ENCODE results near the gene PDIA5. TPM values are rescaled to one million over a fixed set of nuclear protein-coding genes. Genes with fewer than 3 reads are reported as not detected.

PDIA5 gene
- total RNA-seq, 1 experiment from 2014 or later, result 50.8 TPM

- ATAC-seq, result peak; percentile 95
- ChIA-PET CTCF (interaction anchor here (0.7 kb wide), 1 partner anchor 86 kb away, joined by 3 read pairs; no protein-coding TSS in a partner anchor), RAD21 (ENCODE audit: low non-redundant PET in 1 of 2, low total read pairs in 2 of 2, uncharacterized antibody in 2 of 2, unreplicated experiment in 2 of 2) (no interaction called here), POLR2A (no interaction called here)
- Histone ChIP-seq H3K4me2 (ENCODE audit: low read length) (peak overlapping the region; percentile 33; the same call in 1 of the 2 replicates), H3K36me3 (ENCODE audit: control insufficient read depth in 1 of 2, insufficient read depth in 2 of 2, low read length in 2 of 2) (no peaks in the 10 kb centered on the region), H3K79me2 (ENCODE audit: insufficient read depth, low read length) (no peaks in the 10 kb centered on the region), H3K4me3 (replicated peaks in 1 of 2; ENCODE audit: low read depth in 1 of 2, low read length in 2 of 2) (no peak overlapping the region), H4K20me1 (ENCODE audit: insufficient read depth) (no peaks in the 10 kb centered on the region), H3K27me3 (ENCODE audit: insufficient read depth, low read length) (no peaks in the 10 kb centered on the region), H3K9me3 (ENCODE audit: control insufficient read depth in 1 of 2, insufficient read depth in 1 of 2, low read depth in 1 of 2, low read length in 2 of 2) (no peaks in the 10 kb centered on the region), H2AFZ (ENCODE audit: low read depth, low read length, poor library complexity, severe bottlenecking) (no peak overlapping the region), H3K27ac (ENCODE audit: low read depth, low read length) (no peak overlapping the region), H3K9me2 (ENCODE audit: insufficient read depth) (no peaks in the 10 kb centered on the region), H3K9ac (ENCODE audit: low read length) (no peak overlapping the region), H3K4me1 (ENCODE audit: control insufficient read depth in 1 of 2, insufficient read depth in 2 of 2, low read length in 2 of 2) (no peaks in the 10 kb centered on the region)
- TF ChIP-seq RAD21 (IDR thresholded peaks at IDR 0.05; ENCODE audit: low read depth), result peak; percentile 37; the same call in 1 of the 2 replicates
- TF ChIP-seq CTCF (IDR thresholded peaks at IDR 0.05 in 2 of 3, conservative IDR thresholded peaks at IDR 0.05 in 1 of 3; ENCODE audit: borderline replicate concordance in 1 of 3, insufficient read depth in 1 of 3, low read depth in 2 of 3, low read length in 2 of 3), result peak; percentile 17 to 66 (median 55); a peak in 5 of 6 replicates
- no peak for TF ChIP-seq TCF7L2 (IDR thresholded peaks at IDR 0.05; ENCODE audit: borderline replicate concordance, extremely low read depth, insufficient read depth, insufficient read length)
- DNase-seq (ENCODE audit: low read depth, low spot score), result peak; percentile 22
- no TSS peak for BruUV-seq (replicated peaks)
- intact Hi-C loops (cut with micrococcal nuclease), result no loop called here
These were observed 127.7 kb downstream of the PDIA5 start for GRCh38 chr3:123194552-123194951.

GRCh38 chr3:123198372-123198771 is 131.5 kb downstream of the PDIA5 start:
- RAD21 ChIA-PET (ENCODE audit: low non-redundant PET in 1 of 2, low total read pairs in 2 of 2, uncharacterized antibody in 2 of 2, unreplicated experiment in 2 of 2), result no interaction called here
- H3K9ac ChIP-seq (ENCODE audit: low read length), result no peak overlapping the region
- no peak overlapping the region for H3K27ac ChIP-seq (ENCODE audit: low read depth, low read length)
- no peak overlapping the region for H3K4me3 ChIP-seq (replicated peaks in 1 of 2; ENCODE audit: low read depth in 1 of 2, low read length in 2 of 2)
- H3K27me3 ChIP-seq (ENCODE audit: insufficient read depth, low read length), result no peaks in the 10 kb centered on the region
- POLR2A ChIA-PET, result no interaction called here
- ATAC-seq (no peak), DNase-seq (ENCODE audit: low read depth, low spot score) (no peak)
- CTCF ChIA-PET, result no interaction called here
- H2AFZ ChIP-seq (ENCODE audit: low read depth, low read length, poor library complexity, severe bottlenecking), result no peak overlapping the region
- no TSS peak for BruUV-seq (replicated peaks)
- no peak overlapping the region for H3K4me2 ChIP-seq (ENCODE audit: low read length)
- H3K9me2 ChIP-seq (ENCODE audit: insufficient read depth), result no peaks in the 10 kb centered on the region
- intact Hi-C loops (cut with micrococcal nuclease), result no loop called here
- no peaks in the 10 kb centered on the region for H4K20me1 ChIP-seq (ENCODE audit: insufficient read depth)
- H3K4me1 ChIP-seq (ENCODE audit: control insufficient read depth in 1 of 2, insufficient read depth in 2 of 2, low read length in 2 of 2), result peaks cover 9 to 15% of the 10 kb centered on the region in 2 experiments; a peak in 3 of 4 replicates
- H3K36me3 ChIP-seq (ENCODE audit: control insufficient read depth in 1 of 2, insufficient read depth in 2 of 2, low read length in 2 of 2), result no peaks in the 10 kb centered on the region
- H3K79me2 ChIP-seq (ENCODE audit: insufficient read depth, low read length), result peaks cover 15% of the 10 kb centered on the region
- H3K9me3 ChIP-seq (ENCODE audit: control insufficient read depth in 1 of 2, insufficient read depth in 1 of 2, low read depth in 1 of 2, low read length in 2 of 2), result no peaks in the 10 kb centered on the region
- TF ChIP-seq MAX (IDR thresholded peaks at IDR 0.05), result no peak
- no peak for TF ChIP-seq FOSL1 (IDR thresholded peaks at IDR 0.05; ENCODE audit: low read depth)
- TF ChIP-seq EGR1 (IDR thresholded peaks at IDR 0.05; ENCODE audit: low read depth), result no peak
- no peak for TF ChIP-seq CBX3 (IDR thresholded peaks at IDR 0.05; ENCODE audit: low read depth)
- TF ChIP-seq CTCF (IDR thresholded peaks at IDR 0.05 in 2 of 3, conservative IDR thresholded peaks at IDR 0.05 in 1 of 3; ENCODE audit: borderline replicate concordance in 1 of 3, insufficient read depth in 1 of 3, low read depth in 2 of 3, low read length in 2 of 3), result no peak
- TF ChIP-seq SRF (IDR thresholded peaks at IDR 0.05; ENCODE audit: low read depth), result no peak
- TF ChIP-seq TCF7L2 (IDR thresholded peaks at IDR 0.05; ENCODE audit: borderline replicate concordance, extremely low read depth, insufficient read depth, insufficient read length), result no peak
- TF ChIP-seq POLR2AphosphoS5 (IDR thresholded peaks at IDR 0.05; ENCODE audit: low read depth, low read length), result no peak
- TF ChIP-seq ATF3 (IDR thresholded peaks at IDR 0.05), result no peak
- TF ChIP-seq YY1 (IDR thresholded peaks at IDR 0.05; ENCODE audit: extremely low read depth, insufficient replicate concordance, low read depth, low read length), result no peak

Data from HCT116 (cell line).